NB4 (cell line): Measurements from ENCODE around the gene RPL19.

ENCODE experiments used
- DNase-seq: peaks from one replicate; pipeline ENCODE4 v3.0.0; 2010; ENCODE audit warnings: low read depth
- H3K4me3 ChIP-seq: one replicate; pipeline ENCODE4 v1.5.1; 2011; ENCODE audit warnings: mild to moderate bottlenecking, low read depth, low read length, moderate library complexity
- MYC ChIP-seq: IDR thresholded peaks from 2 replicates; pipeline ENCODE4 v1.6.1; 2011; ENCODE audit warnings: low read depth, low read length
- POLR2A ChIP-seq: IDR thresholded peaks from 2 replicates; pipeline ENCODE4 v1.6.1; 2011; ENCODE audit warnings: mild to moderate bottlenecking; ENCODE audit not compliant: insufficient read length; ENCODE audit errors: extremely low read depth
- TF ChIP-seq, protein P1 (sequence below): IDR thresholded peaks from 2 replicates; pipeline ENCODE4 v1.6.1; 2011; ENCODE audit warnings: low read depth, low read length
- TF ChIP-seq, protein P2 (sequence below): IDR thresholded peaks from one replicate; pipeline ENCODE4 v1.5.1; 2012; ENCODE audit warnings: low read depth, low read length

Gene RPL19

DNA sequence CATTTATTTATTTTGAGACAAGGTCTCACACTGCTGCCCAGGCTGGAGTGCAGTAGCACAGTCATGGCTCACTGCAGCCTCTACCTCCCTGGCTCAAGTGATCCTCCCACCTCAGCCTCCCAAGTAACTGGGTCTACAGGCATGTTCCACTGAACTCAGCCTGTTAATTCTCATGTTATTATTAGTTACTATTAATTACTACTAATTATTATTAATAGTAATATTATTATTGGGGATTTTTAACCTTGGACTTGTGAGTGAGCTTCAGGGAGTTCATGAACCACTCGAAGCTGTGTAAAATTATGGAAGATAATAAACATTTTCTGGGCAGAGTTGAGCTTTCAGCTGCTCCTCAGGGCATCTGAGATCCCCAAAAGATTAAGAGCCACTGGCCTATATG lies 30.3 kb downstream of the RPL19 start:
- no peak overlapping the region for H3K4me3 ChIP-seq
- DNase-seq: no peak
- TF ChIP-seq, protein P1, sequence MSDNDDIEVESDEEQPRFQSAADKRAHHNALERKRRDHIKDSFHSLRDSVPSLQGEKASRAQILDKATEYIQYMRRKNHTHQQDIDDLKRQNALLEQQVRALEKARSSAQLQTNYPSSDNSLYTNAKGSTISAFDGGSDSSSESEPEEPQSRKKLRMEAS: no peak
- TF ChIP-seq, protein P2, sequence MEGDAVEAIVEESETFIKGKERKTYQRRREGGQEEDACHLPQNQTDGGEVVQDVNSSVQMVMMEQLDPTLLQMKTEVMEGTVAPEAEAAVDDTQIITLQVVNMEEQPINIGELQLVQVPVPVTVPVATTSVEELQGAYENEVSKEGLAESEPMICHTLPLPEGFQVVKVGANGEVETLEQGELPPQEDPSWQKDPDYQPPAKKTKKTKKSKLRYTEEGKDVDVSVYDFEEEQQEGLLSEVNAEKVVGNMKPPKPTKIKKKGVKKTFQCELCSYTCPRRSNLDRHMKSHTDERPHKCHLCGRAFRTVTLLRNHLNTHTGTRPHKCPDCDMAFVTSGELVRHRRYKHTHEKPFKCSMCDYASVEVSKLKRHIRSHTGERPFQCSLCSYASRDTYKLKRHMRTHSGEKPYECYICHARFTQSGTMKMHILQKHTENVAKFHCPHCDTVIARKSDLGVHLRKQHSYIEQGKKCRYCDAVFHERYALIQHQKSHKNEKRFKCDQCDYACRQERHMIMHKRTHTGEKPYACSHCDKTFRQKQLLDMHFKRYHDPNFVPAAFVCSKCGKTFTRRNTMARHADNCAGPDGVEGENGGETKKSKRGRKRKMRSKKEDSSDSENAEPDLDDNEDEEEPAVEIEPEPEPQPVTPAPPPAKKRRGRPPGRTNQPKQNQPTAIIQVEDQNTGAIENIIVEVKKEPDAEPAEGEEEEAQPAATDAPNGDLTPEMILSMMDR: no peak
- no peak for TF ChIP-seq MYC
- TF ChIP-seq POLR2A: no peak

DNA sequence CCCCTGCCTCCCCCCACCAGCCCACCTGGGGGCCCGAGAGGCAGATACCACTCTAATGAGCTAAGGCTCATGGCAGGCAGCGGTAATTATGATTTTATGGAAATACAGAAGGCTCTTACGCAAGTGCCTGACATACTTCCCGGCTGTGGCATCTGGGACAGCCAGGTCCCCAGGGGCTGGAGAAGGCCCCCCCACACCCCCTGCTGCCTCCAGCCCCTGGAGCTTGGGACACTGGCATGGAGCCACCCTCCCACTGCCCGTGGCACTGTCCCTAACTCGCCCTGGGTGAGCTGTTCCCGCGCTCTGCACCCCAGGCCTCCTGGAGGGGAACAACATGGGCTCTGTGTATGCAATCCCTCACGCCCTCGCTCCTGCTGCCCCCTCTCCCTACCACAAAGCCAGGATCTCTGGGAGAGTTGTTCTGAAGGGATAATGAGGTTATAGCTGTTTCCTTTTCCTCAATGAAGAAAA lies 31.0 kb downstream of the RPL19 start:
- no peak overlapping the region for H3K4me3 ChIP-seq
- TF ChIP-seq MYC (no peak), POLR2A (no peak)
- TF ChIP-seq, protein P2: no peak
- TF ChIP-seq, protein P1: no peak
- peak; percentile 50 for DNase-seq

DNA sequence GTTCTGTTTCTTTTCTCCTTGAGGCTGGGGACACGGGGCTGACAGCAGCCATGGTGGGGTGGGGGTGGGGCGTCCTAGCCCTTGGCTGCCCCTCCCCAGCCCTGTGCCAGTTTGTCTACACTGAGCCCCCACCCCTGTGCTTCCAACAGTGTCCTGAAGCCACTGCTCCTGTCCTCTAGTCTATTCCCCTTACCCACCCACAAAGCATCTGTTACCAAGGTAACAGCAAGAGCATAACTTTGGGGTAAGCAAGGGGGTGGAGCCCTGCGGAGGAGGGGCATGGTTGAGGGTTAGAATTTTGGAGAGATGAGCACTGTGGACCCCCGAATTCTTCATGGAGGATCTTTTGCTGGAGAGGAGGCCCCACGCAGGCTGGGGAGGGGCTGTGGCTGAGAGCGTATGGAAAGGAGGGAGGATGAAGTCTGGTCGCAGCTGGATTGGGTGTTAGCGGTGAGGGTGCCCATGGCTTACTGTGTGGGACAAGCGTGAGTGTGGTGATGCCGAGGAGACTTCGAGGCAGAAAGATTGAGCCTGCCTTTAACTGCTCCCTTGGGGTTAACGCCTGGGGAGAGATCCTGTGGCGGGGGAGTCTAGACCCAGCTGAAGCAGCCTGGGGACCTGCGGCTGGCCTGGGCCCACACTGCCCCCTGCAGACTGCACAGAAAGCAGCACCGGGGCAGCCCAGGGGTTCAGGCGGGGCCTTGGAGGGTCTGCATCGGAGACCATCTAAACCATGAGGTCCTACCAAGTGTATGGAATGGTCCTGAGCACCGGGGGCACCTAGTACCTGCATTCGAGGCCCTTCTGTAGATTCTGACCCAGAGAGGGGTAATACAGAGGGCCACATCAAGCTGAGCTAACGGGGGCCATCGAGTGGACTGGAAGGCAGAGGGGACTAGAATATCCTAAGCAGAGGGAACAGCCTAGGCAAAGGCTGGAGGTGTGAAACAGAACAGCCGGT lies 31.8 kb downstream of the RPL19 start:
- H3K4me3 ChIP-seq: no peak overlapping the region
- TF ChIP-seq, protein P1: peak; percentile 71
- TF ChIP-seq, protein P2: peak; percentile 92
- TF ChIP-seq MYC (peak; percentile 67), POLR2A (no peak)
- peak; percentile 99 for DNase-seq

DNA sequence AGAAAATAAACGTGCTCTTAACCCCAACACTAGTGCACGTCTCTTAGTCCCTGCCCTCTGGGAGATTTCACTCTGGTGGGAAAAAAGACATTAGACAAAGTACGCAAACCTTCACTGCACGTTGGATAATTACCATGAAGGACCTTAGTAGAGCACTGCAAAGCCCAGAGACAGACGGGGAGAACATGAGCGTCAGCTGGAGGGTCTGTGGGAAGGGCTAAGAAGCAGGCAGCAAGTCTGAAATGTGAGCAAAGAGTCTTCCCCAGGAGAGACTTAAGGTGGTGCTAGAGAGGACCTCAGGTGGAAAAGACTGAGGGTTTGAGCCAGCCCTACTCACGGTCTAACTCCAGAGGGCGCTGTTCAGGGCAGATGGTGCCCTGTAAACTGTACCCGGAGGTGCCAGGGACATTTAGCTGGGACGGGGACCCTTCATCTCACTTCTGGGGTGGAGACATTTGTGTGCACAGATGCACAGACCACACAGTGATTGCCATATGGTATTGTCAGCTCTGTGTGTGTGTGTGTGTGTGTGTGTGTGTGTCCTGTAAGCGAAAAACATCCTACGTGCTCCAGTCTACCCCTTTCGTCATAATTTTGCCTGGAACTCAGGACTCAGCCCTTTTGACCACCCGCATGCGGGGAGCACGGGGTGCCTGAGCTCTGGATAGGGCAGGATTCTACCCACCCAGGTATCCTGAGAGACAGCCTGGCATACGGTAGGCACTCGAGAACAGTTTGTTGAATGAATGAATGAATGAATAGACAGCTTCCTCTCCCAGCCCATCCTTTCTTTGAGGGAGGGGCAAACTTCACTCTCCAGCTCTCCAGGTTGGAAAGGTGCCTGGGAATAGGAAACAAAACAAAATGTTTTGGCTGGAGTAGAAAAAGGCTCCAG lies 35.7 kb downstream of the RPL19 start:
- no peak overlapping the region for H3K4me3 ChIP-seq
- peak; percentile 91 for DNase-seq
- peak; percentile 40 for TF ChIP-seq MYC
- TF ChIP-seq POLR2A: no peak
- TF ChIP-seq, protein P2: peak; percentile 99
- TF ChIP-seq, protein P1: peak; percentile 55

DNA sequence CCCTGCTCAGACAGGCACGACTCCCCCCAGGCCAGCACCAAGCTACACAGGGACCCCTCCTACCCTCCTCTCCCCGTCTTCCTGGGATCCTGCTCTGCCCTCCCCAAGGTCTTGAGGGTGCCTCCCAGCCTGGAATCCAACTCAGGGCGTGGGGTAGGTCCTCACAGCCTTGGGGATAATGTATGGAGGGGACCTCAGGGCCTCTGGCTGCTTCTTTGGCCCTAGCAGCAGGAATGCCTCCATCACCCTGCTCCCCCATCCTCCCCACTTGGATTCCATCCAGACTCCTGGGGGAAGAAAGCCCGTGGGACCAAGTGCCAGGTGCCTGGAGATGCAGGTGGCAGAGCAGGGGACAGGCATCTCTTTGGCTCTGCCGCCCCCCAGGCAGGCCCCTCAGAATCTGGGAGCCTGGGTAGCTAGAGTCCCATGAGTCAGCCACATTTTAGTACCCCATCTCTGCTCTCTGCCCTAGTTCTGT lies 36.4 kb downstream of the RPL19 start:
- no peak overlapping the region for H3K4me3 ChIP-seq
- no peak for DNase-seq
- TF ChIP-seq MYC: no peak

DNA sequence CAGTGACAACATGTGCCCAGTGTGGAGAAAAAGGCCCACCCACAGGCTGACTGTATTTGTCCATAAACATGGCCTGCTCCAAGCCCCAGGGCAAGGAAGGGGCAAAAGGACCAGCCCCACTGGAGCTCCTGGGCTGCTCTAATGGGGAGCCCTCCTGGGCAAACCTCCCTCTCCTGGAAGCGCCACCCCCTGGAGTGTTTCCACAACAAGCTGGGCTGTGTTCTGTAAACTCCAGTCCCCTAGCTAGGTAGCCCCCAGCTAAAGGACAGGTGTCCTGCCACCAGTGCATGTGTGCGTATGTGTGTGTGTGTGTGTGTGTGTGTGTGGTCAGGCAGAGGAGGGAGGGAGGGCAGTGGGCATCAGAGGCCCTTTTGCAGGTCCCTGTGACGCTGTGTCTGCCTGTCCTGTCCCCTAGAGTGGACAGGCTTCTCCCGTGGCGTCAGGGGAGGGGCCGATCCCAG lies 36.9 kb downstream of the RPL19 start:
- no peak for DNase-seq
- no peak overlapping the region for H3K4me3 ChIP-seq
- TF ChIP-seq MYC (no peak), POLR2A (no peak)
- TF ChIP-seq, protein P2: no peak
- TF ChIP-seq, protein P1: no peak
